NCI-H226 (cell line): ENCODE results near the gene GNA14.
"Not testable (repeated sequence)": the region's sequence is repeated elsewhere in the genome, so short reads cannot be mapped to it uniquely, and the experiment has no call there.

Experiments
- DNase-seq: peaks from one replicate; pipeline ENCODE4 v3.0.0-alpha.2; 2015

Gene GNA14

GRCh38 chr9:77640741-77641580, 7.2 kb downstream of the GNA14 start:
- DNase-seq, result no peak

- DNase-seq, result no peak
These were observed 15.5 kb downstream of the GNA14 start for GRCh38 chr9:77632652-77633051.

DNA sequence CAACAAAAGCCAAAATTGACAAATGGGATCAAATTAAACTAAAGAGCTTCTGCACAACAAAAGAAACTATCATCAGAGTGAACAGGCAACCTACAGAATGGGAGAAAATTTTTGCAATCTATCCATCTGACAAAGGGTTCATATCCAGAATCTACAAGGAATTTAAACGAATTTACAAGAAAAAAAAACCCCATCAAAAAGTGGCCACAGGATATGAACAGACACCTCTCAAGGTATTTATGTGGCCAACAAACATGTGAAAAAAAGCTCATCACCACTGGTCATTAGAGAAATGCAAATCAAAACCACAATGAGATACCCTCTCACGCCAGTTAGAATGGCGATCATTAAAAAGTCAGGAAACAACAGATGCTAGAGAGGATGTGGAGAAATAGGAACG, 19.3 kb downstream of the GNA14 start:
- DNase-seq, result not testable (repeated sequence)

DNA sequence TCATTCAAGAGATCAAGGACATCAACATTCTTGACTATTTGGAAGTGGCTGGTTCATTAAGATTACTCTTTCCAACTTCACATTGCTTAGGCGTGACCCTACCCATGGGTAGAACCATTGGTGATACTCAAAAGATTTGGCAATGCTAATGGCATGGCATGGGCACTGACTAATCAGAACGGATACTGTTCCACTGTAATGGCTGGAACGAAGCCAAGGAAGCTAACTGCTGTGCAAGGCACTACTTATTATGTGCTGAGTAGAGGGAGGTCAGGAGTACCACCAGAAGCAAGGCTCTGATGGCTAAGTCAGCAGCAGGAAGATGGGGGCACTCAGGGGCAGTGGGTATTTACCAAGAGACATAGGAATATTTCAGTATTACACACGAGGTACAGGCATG, 31.9 kb downstream of the GNA14 start:
- no peak for DNase-seq

GRCh38 chr9:77614645-77615044, 33.5 kb downstream of the GNA14 start:
- DNase-seq, result no peak

- DNase-seq, result no peak
These were observed 41.6 kb downstream of the GNA14 start for GRCh38 chr9:77606526-77606925.

- DNase-seq, result no peak
These were observed 42.5 kb downstream of the GNA14 start for GRCh38 chr9:77605449-77606220.

DNA sequence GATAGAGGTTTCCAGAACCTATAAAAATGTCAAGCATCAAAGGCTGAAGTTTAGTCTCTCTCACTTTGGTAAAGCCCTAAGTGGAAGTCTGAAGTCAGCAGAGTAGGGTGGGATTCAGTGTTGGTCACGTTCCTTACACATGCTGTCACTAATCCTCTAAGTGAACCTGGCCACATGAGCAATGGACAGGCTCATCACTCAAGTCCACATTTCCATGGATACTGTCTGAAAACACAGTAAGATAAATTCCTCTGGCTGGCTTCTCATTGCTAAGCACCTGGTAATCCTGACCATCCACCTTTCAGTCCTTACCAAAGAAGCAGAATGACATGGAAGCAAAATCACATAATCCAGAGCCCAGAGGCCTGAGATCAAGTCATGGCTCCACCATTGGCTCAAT, 43.8 kb downstream of the GNA14 start:
- DNase-seq, result no peak

- DNase-seq, result no peak
These were observed 45.3 kb downstream of the GNA14 start for GRCh38 chr9:77602852-77603251.

GRCh38 chr9:77601476-77602099, 46.5 kb downstream of the GNA14 start:
- no peak for DNase-seq

GRCh38 chr9:77600810-77601209, 47.3 kb downstream of the GNA14 start:
- no peak for DNase-seq

DNA sequence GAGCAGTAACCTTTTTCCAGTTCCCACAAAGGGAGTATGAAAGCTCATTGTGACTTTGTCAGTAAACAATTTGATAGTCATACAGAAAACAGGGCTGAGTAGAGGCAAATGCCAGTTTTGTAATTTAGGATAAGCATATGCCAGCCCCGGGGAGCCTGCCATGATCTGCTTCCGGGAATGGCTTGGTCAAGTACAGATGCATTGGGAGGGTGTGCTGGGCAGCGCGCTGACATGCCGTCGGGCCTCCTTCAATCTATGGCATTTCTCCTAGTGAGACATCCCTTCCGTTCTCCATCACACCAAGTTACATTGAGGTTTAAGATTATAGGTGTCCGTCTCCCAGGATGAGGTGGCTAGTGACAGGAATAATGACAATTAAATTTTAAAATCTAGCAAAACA, 48.6 kb downstream of the GNA14 start:
- DNase-seq, result no peak

DNA sequence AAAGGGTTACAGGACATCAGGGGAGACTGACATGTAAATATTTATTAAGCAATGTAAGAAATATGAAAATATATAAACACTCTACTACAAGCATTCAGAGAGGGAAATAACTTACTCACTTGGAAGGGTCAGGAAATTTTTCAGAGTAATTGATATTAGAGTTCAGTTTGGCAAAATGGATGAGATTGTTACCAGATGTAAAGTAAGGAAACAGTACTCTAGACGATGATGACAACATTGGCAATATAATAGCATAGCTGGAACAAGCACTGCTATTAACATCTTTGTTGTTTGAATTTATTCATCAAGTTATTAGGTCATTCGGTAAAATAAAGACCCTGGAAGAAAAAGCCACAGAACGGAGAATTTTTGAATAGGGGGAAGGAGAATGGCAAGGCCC, 49.1 kb downstream of the GNA14 start:
- DNase-seq, result no peak

DNA sequence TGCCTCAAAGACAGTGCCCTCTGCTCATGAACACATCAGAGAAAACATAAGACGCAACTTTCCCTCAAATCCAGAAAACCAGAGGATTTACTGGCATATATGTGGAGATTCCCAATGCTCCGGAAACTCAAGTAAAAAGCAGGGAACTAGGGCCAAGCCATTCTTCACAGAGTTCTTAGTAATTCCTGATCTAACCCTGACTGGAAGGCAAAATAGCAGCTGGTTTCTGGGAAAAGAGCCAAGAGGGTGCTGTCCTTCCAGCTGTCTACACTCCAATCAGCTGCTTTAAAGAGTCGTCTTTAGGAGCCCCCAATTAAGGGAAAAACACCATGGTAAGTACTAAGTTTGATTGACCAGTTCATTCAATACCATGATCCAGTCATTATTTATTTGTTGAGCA, 49.6 kb downstream of the GNA14 start:
- DNase-seq, result no peak

DNA sequence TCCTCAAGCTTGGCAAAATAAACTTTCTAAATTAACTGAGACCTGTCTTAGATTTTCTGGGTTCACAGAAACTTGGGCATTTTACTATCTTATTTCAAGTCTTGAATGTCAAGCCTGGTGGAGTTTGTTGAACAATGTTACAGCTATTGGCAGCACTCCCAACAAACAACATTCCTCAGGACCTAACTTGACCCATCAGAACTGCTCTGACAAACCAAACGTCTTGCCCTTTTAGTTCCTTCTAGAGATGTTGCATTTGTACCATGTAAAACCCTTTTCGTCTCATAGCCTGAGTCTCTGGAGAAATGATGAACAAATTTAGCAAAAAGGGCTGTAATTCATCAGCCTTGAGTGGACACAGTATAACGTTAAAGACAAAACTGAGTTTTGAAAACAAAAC, 51.1 kb downstream of the GNA14 start:
- no peak for DNase-seq

DNA sequence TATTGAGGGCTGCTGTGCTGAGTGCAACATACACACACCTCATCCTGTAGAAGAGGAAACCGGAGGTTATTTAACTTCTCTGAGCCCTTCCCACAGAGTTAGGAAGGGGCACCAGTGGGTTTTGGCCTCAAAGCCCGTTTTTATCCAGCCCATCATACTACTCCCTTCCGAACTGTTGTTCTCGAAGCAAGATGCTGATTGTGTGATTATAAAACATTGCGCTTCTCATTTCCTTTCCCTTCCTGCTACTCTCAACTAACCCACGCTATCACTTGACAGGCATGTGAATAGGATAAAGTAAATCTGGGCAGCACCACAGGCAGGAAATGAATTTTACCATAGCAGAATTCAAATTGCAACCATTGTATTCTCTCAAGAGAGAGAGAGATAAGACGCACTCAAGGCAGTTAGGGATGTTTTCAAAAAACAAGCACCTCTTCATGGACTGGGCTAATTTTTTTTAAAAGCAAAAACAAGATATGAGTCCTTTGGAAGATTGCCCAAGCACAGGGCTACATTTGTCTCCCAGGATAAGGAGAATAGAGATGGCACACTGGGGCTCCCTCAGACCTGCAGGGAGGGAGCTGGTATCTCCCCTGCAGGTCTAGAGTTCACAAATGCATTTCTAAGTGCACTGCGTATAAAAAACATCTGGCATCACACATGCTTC, 52.6 kb downstream of the GNA14 start:
- peak; percentile 40 for DNase-seq

DNA sequence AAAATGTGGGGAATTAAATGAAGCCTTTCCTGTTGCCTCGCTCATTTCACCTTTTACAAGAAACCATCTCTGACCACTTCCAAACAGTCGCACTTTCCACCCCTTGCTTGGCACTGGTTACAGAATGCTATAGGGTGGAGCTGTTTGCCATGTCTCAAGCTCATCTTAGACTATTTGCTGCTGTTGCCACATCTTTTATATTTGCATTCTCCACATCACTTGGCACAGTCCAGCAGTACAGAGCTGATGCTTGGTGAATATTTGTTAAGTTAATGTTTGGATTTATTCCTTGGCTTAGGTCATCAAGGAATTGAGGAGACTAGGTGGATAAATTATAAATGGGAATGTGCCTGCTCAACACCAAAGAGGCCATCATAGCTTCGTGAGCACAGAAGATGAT, 53.2 kb downstream of the GNA14 start:
- DNase-seq, result no peak

DNA sequence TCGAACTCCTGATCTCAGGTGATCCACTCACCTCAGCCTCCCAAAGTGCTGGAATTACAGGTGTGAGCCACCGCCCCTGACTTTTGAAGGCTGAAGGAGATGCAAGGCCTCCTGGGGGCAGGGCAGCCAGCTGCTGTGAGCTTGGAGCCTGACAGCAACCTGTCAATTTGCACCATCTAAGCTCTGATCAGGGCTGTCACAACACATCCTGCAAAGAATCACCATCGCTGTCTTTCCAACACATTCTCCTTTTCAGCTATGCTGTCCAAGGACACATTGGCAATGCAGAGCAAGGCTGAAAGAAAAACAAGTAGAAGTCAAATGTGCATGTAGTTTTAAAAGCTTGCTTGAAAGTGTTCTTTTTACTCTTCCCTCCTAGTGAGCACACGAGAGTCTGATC, 54.6 kb downstream of the GNA14 start:
- DNase-seq, result no peak

DNA sequence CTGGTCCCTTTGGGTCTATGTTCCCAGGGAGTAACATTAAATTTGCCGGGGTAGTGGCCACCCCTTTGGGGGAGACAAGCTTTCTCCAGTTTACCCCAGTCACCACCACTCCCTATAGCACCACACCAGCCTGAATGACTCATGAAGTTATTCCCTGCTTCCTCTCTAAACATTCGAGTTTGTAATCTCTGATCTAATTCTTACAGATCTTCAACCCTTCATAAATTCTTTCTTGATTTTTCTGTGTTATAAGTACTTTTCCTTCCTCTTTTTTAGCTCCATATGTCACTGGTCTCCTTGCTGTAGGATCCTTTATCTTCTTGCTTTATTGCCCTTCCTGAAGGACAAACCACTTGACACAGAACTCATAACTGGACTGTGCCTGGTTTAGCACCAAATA, 55.6 kb downstream of the GNA14 start:
- no peak for DNase-seq

GRCh38 chr9:77589046-77589795, 58.9 kb downstream of the GNA14 start:
- no peak for DNase-seq

GRCh38 chr9:77588271-77588937, 59.7 kb downstream of the GNA14 start:
- DNase-seq, result peak; percentile 84

DNA sequence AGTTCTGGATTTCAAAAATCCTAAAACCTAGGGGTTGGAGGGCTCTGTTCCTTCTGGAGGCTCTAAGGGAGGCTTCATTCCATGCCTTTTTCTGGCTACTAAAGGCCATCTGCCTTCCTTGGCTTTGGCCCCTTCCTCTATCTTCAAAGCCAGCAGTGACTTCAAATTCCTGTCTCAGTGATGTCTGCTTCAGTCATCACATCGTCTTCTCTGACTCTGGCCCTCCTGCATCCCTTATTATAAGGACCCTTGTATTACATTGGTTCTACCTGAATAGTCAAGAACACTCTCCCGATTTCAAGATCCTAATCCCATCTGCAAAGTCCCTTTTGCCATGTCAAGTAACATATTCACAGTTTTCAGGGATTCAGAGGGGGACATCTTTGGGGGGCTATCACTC, 60.3 kb downstream of the GNA14 start:
- no peak for DNase-seq
